BJ (cell line): Measurements from ENCODE around the gene PIGR. TPM values are rescaled to one million over a fixed set of nuclear protein-coding genes. Genes with fewer than 3 reads are reported as not detected.

Experiments
- CTCF ChIA-PET: fragments of 350-600 bp; formaldehyde crosslinking; extraction: SDS; loops from one replicate; lab custom pipeline; 2021; ENCODE audit warnings: antibody characterized with exemption, inconsistent platforms; lab: Yijun Ruan, JAX
- POLR2A ChIA-PET: fragments of 300-600 bp; sonication (Branson Sonifier 250); formaldehyde crosslinking; extraction: SDS; loops from one replicate; lab custom pipeline; 2021; ENCODE audit warnings: antibody characterized with exemption; lab: Charles Lee
- DNase-seq: peaks from one replicate; pipeline ENCODE4 v3.0.0-alpha.2; 2011; ENCODE audit warnings: low read depth
- H3K27me3 ChIP-seq: 2 replicates; pipeline ENCODE4 v1.6.0; 2011; ENCODE audit warnings: low read length; ENCODE audit not compliant: control insufficient read depth, insufficient read depth
- H3K36me3 ChIP-seq: 2 replicates; pipeline ENCODE4 v1.5.1; 2011; ENCODE audit warnings: low read length; ENCODE audit not compliant: control insufficient read depth, insufficient read depth
- H3K4me3 ChIP-seq: 2 replicates; pipeline ENCODE4 v1.5.1; 2011; ENCODE audit warnings: low read depth, mild to moderate bottlenecking, control low read depth, low read length
- polyA plus RNA-seq: library from polyadenylated mRNA; depleted of rRNA; stranded (reverse); fragments of >200 nt; gene quantifications from 2 replicates; pipeline ENCODE4 v1.2.3, GENCODE V29; 2011
- TF ChIP-seq, protein P1 (sequence below): IDR thresholded peaks from 2 replicates; pipeline ENCODE4 v1.5.1; 2011; ENCODE audit warnings: low read depth, mild to moderate bottlenecking, control low read depth, inconsistent platforms, low read length, moderate library complexity; ENCODE audit not compliant: insufficient read depth

PIGR gene
- polyA plus RNA-seq, 1 experiment = not detected

DNA sequence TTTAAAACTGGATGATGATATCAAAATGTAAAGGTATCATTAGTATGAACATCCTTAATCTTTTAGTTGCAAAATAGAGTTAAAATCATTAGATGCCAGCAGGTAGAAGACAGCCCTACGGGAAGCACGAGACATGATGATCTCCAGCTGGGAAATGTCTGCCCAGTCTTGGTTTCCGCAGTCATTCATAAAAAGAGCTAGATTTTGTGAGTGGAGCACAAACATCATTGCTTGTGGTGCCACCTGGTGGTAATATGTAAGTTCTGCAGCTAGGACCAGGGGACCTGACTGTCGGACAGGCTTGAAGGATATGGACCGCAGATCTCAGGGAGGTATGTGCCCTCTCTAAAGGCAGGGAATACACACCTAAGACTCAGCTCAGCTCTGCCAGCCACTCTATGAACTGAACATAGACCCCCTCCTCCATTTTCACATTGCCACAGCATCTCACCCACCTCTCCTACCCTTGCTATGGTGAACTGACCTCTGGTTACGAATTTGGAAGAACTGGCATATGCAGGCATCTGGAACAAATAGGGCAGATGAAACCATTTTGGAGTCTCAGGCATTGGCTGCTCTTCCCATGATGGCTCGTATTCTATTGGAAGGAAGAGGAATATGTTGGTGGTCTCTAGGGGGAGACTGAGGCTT is 33.7 kb downstream of the PIGR start:
- DNase-seq = no peak
- Histone ChIP-seq H3K4me3 (no peak overlapping the region), H3K36me3 (no peaks in the 10 kb centered on the region), H3K27me3 (peaks cover 4% of the 10 kb centered on the region)
- TF ChIP-seq, protein P1, sequence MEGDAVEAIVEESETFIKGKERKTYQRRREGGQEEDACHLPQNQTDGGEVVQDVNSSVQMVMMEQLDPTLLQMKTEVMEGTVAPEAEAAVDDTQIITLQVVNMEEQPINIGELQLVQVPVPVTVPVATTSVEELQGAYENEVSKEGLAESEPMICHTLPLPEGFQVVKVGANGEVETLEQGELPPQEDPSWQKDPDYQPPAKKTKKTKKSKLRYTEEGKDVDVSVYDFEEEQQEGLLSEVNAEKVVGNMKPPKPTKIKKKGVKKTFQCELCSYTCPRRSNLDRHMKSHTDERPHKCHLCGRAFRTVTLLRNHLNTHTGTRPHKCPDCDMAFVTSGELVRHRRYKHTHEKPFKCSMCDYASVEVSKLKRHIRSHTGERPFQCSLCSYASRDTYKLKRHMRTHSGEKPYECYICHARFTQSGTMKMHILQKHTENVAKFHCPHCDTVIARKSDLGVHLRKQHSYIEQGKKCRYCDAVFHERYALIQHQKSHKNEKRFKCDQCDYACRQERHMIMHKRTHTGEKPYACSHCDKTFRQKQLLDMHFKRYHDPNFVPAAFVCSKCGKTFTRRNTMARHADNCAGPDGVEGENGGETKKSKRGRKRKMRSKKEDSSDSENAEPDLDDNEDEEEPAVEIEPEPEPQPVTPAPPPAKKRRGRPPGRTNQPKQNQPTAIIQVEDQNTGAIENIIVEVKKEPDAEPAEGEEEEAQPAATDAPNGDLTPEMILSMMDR = peak; percentile 78
- POLR2A ChIA-PET = no interaction called here
- CTCF ChIA-PET = interaction anchor here (0.5 to 8.7 kb wide), 70 partner anchors 9 to 587 kb away, joined by 3 to 127 read pairs (median 5); partner anchors contain the start of genes C1orf116, DYRK3, FCMR and IL19

DNA sequence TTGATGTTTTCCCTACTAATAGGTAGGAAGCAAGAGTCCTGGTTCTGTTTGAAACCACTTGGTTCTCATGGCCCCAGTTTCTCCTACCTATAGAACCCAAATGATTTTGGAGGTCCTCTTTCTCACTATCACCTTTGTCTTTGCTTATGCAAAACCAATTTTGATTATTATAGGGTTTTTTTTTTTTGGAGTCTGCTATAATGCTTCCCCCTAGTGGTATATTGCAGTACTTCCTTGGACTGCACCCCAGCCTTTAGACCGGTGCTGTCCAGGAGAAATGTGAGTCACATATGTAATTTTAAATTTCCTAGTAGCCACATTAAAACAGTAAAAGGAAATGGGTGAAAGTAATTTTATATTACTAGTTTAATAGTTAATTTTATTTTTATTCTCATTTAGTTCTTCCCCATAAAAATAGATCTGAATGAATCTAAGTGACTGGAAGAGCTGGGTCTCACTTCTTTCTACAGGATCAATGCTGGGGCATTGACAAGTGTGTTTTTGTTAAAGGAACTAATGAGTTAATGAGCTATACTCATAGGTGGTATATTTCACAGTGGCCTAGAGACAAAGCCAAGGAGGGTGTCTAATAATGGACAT is 35.1 kb downstream of the PIGR start:
- TF ChIP-seq, protein P1 = peak; percentile 75
- Histone ChIP-seq H3K27me3 (peaks cover 4% of the 10 kb centered on the region), H3K4me3 (no peak overlapping the region), H3K36me3 (no peaks in the 10 kb centered on the region)
- DNase-seq = no peak
- CTCF ChIA-PET = interaction anchor here (0.7 to 8.7 kb wide), 41 partner anchors 11 to 416 kb away, joined by 3 to 127 read pairs (median 7); partner anchors contain the start of genes DYRK3, FCMR, IL20 and IL24
- POLR2A ChIA-PET = no interaction called here

DNA sequence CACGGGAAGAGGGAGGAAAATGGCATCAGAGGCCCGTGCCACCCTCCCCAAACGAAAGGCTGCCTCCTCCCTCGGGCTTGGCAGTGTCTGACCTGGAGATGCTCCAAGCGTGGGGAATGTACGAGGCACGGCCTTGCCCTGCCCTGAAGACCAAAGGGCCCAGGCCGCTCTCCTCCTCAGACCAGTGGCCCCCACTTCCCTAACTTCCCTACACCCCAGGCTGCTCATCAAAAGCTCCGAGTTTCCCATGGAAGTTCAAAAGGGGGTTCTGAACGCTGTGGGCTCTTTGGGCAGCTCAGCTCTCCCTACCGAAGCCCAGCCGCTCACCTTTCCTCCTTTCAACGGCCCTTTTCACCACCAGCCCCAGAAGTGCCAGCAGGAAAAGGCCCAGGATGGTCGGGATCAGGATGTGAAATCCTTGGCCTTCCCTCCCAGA is 36.4 kb downstream of the PIGR start:
- TF ChIP-seq, protein P1 = no peak
- no peak for DNase-seq
- Histone ChIP-seq H3K27me3 (peaks cover 4% of the 10 kb centered on the region), H3K36me3 (no peaks in the 10 kb centered on the region), H3K4me3 (peak overlapping the region; percentile 56)
- CTCF ChIA-PET = interaction anchor here (0.9 to 6.1 kb wide), 24 partner anchors 10 to 297 kb away, joined by 3 to 64 read pairs (median 4); partner anchors contain the start of genes EIF2D, IL20 and IL24
- POLR2A ChIA-PET = no interaction called here

DNA sequence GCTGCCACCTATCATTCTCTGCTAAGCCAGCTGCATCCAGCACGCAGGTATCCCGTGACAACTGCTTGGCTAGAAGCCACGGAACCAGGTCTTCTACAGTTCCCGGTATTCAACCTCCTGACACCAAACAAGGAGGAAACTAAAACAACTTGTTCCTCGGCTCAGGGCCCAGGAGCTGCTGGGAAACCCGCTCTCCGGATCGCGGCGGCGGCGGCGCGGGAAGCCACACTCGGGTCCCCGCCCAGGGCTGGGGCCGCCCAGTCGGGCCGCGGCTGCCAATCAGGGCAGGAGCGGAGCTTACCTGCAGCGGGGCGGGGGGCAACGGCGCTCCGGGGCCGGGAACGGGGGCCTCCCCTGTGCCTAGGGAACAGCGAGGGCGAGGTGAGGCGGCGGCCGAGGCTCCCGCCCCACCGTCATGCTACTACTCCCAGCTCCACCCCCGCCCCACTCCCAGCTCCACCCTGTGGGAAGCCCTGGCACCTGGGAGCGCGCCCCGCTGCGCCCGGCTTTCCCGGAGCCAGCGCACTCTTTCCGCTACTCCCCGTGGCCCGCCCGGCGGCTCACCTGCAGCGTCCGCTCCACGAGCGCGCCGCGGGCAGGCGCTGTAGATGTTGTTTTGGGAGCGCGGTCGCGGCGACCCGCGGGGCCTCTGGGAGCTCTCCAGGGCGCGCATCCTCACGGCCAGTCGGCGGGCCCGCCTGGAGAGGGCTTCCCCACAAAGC is 36.9 kb downstream of the PIGR start:
- CTCF ChIA-PET = interaction anchor here (0.8 to 6.1 kb wide), 29 partner anchors 9 to 297 kb away, joined by 3 to 64 read pairs (median 4); partner anchors contain the start of genes EIF2D, IL20 and IL24
- no peak for DNase-seq
- TF ChIP-seq, protein P1 = no peak
- Histone ChIP-seq H3K27me3 (peaks cover 4% of the 10 kb centered on the region), H3K4me3 (peak overlapping the region; percentile 56), H3K36me3 (no peaks in the 10 kb centered on the region)
- POLR2A ChIA-PET = no interaction called here
